GM12878 (cell line): ENCODE measurements around the gene EXOC1L. TPM values are rescaled to one million over a fixed set of nuclear protein-coding genes. Genes with fewer than 3 reads are reported as not detected.

ENCODE experiments used
- ATAC-seq: fragments of 200-7000 bp; cut with Tn5 transposase; 3 replicates; pipeline ENCODE4 v1.9.1; 2020; ENCODE audit warnings: mild to moderate bottlenecking, moderate library complexity
- BruUV-seq: library from RNA; stranded (reverse); fragments of 400-500 nt; replicated peaks from 2 replicates; lab custom pipeline; 2021; lab: Mats Ljungman, UMichigan
- CTCF ChIA-PET: fragments of 300-600 bp; sonication (Branson Sonifier 250); formaldehyde crosslinking; extraction: SDS; loops from one replicate; lab custom pipeline; 2021; ENCODE audit warnings: inconsistent platforms; lab: Yijun Ruan, JAX
- POLR2A ChIA-PET: fragments of 350-600 bp; formaldehyde crosslinking; extraction: SDS; loops from one replicate; lab custom pipeline; 2021; ENCODE audit warnings: inconsistent platforms; lab: Charles Lee
- RAD21 ChIA-PET: fragments of 300-600 bp; sonication (Branson Sonifier 250); formaldehyde crosslinking; loops from one replicate; lab custom pipeline; 2023; ENCODE audit warnings: antibody characterized with exemption; ENCODE audit not compliant: unreplicated experiment; lab: Charles Lee
- SMC1A ChIA-PET: fragments of 300-600 bp; sonication (Branson Sonifier 250); formaldehyde crosslinking; loops from one replicate; lab custom pipeline; 2023; ENCODE audit not compliant: unreplicated experiment, uncharacterized antibody; lab: Charles Lee
- DNase-seq: peaks from one replicate; pipeline ENCODE4 v3.0.0-alpha.2; 2011; ENCODE audit warnings: low read depth, low spot score
- FAIRE-seq: peaks from 3 replicates; lab custom pipeline; 2011; peaks lifted over from hg19 to GRCh38; lab: Jason Lieb, UNC
- H2AFZ ChIP-seq: 2 replicates; pipeline ENCODE4 v1.6.0; 2011; ENCODE audit warnings: low read depth, low read length, control low read depth; ENCODE audit not compliant: control insufficient read depth
- H3K27ac ChIP-seq: 2 replicates; pipeline ENCODE4 v1.5.1; 2011; ENCODE audit warnings: control low read depth; ENCODE audit not compliant: control insufficient read depth, insufficient read depth
- H3K27me3 ChIP-seq, 2 experiments: replicated peaks in 1 of 2; 2 replicates each; pipeline versions ENCODE4 v1.6.0 to v1.6.1; 2011; ENCODE audit warnings: low read length in 1 of 2; ENCODE audit not compliant: control insufficient read depth in 2 of 2, insufficient read depth in 2 of 2
- H3K36me3 ChIP-seq, 2 experiments: 2 replicates each; pipeline ENCODE4 v1.5.1; 2011; ENCODE audit warnings: low read length in 1 of 2; ENCODE audit not compliant: control insufficient read depth in 2 of 2, insufficient read depth in 2 of 2
- H3K4me1 ChIP-seq: 2 replicates; pipeline ENCODE4 v1.6.1; 2011; ENCODE audit warnings: mild to moderate bottlenecking, low read length, moderate library complexity, mixed read lengths; ENCODE audit not compliant: control insufficient read depth, insufficient read depth
- H3K4me2 ChIP-seq: 2 replicates; pipeline ENCODE4 v1.6.0; 2011; ENCODE audit warnings: control low read depth; ENCODE audit not compliant: control insufficient read depth, insufficient read depth
- H3K4me3 ChIP-seq: fragments of 200-600 bp; sonication (generic); 2 replicates; pipeline ENCODE4 v1.5.1; 2016
- H3K79me2 ChIP-seq: 2 replicates; pipeline ENCODE4 v1.6.0; 2011; ENCODE audit warnings: low read length; ENCODE audit not compliant: control insufficient read depth, insufficient read depth
- H3K9ac ChIP-seq: 2 replicates; pipeline ENCODE4 v1.8.0; 2011; ENCODE audit warnings: low read length, control low read depth, mixed read lengths; ENCODE audit not compliant: control insufficient read depth, insufficient read depth
- H3K9me3 ChIP-seq: replicated peaks from 3 replicates; pipeline ENCODE4 v1.5.1; 2011; ENCODE audit warnings: mild to moderate bottlenecking, low read length; ENCODE audit not compliant: control insufficient read depth, insufficient read depth
- H4K20me1 ChIP-seq: 2 replicates; pipeline ENCODE4 v1.6.0; 2011; ENCODE audit not compliant: control insufficient read depth, insufficient read depth
- ETV6 ChIP-seq, 2 experiments: fragments of 450-650 bp in 1 of 2; IDR thresholded peaks in 1 of 2; conservative IDR thresholded peaks in 1 of 2; 2 replicates each; pipeline ENCODE4 v1.6.1; 2014; ENCODE audit warnings: antibody characterized with exemption in 1 of 2, borderline replicate concordance in 1 of 2, low read depth in 1 of 2, mild to moderate bottlenecking in 1 of 2, moderate library complexity in 1 of 2
- NBN ChIP-seq: fragments of 450-650 bp; IDR thresholded peaks from 2 replicates; pipeline ENCODE4 v1.6.1; 2016
- RAD21 ChIP-seq: IDR thresholded peaks from 2 replicates; pipeline ENCODE4 v1.6.1; 2011; ENCODE audit warnings: mild to moderate bottlenecking, low read depth, low read length, moderate library complexity; ENCODE audit not compliant: insufficient read depth
- RB1 ChIP-seq: fragments of 450-650 bp; formaldehyde crosslinking; IDR thresholded peaks from 2 replicates; pipeline ENCODE4 v1.6.1; 2017; ENCODE audit warnings: mild to moderate bottlenecking, borderline replicate concordance
- SRF ChIP-seq, 2 experiments: IDR thresholded peaks; 2 replicates each; pipeline ENCODE4 v1.6.1; 2011; ENCODE audit warnings: low read depth in 2 of 2, low read length in 2 of 2, mild to moderate bottlenecking in 1 of 2, moderate library complexity in 1 of 2
- USF1 ChIP-seq: IDR thresholded peaks from 2 replicates; pipeline ENCODE4 v1.6.1; 2011; ENCODE audit warnings: borderline replicate concordance, low read depth, mild to moderate bottlenecking, moderate library complexity, mixed read lengths, low read length; ENCODE audit not compliant: insufficient read depth; ENCODE audit errors: extremely low read length
- YY1 ChIP-seq: IDR thresholded peaks from 2 replicates; pipeline ENCODE4 v1.6.1; 2011; ENCODE audit warnings: low read depth, mild to moderate bottlenecking, low read length
- ZNF622 ChIP-seq: fragments of 450-650 bp; IDR thresholded peaks from 2 replicates; pipeline ENCODE4 v1.6.1; 2017; ENCODE audit warnings: mild to moderate bottlenecking, inconsistent platforms
- WGBS: methylation state at CpG from one replicate; pipeline ENCODE4 v1.1.6; 2016; ENCODE audit warnings: low lambda C conversion rate; ENCODE audit not compliant: insufficient replicate concordance, insufficient coverage; ENCODE audit errors: missing lambda C conversion rate; 5-methylcytosine and 5-hydroxymethylcytosine counted together
- in situ Hi-C: fragments of 300-500 bp; cut with MboI; formaldehyde crosslinking; loops from 9 replicates; pipeline ENCODE4 v1.14.3; 2018; ENCODE audit warnings: mixed read lengths
- intact Hi-C: fragments of 100-400 bp; cut with micrococcal nuclease; formaldehyde crosslinking; loops from one replicate; pipeline ENCODE4 v1.14.2; 2022; ENCODE audit not compliant: unreplicated experiment
- polyA plus RNA-seq, 11 experiments: library from polyadenylated mRNA; depleted of rRNA in 4 of 11; unstranded in 6 of 11; stranded (reverse) in 5 of 11; fragments of >200 nt; fragmentation: Nextera tagmentation in 4 of 11; fragmentation: Illumina TruSeq in 1 of 11; extraction: Ambion mirVana in 4 of 11; extraction: Trizol in 1 of 11; gene quantifications; 1 replicate in 1 of 11; 2 replicates in 10 of 11; pipeline versions ENCODE4 v1.2.1 to v1.2.3, GENCODE V29; 2011 to 2016; ENCODE audit warnings: inconsistent platforms in 2 of 11, missing spikeins in 2 of 11, low read depth in 1 of 11
- total RNA-seq, 4 experiments: library from RNA; depleted of rRNA in 3 of 4; stranded (reverse); fragments of >200 nt in 3 of 4; fragmentation: Illumina TruSeq in 1 of 4; extraction: Trizol in 1 of 4; gene quantifications; 2 replicates each; pipeline versions ENCODE4 v1.2.1 to v1.2.3, GENCODE V29; 2013 to 2021

The EXOC1L gene
- total and polyA plus RNA-seq, 10 of the 15 experiments (the other 5 are each of a cell fraction or from before 2014, with no cell fraction given) = not detected

- ChIA-PET SMC1A (interaction anchor here (0.9 to 1.1 kb wide), 2 partner anchors 22 to 519 kb away, joined by 3 to 4 read pairs; partner anchors contain the start of gene SRD5A3), RAD21 (no interaction called here), POLR2A (no interaction called here), CTCF (interaction anchor here (0.6 to 4.4 kb wide), 6 partner anchors 10 to 519 kb away, joined by 3 to 27 read pairs (median 8); partner anchors contain the start of genes CEP135, EXOC1 and SRD5A3)
- 96% methylated on average over 1 of the region's 1 CpG for WGBS
- no peak overlapping the region for H3K4me3 ChIP-seq
- intact Hi-C loops (loop anchor here (5.0 kb wide), 1 partner anchor 517 kb away; the partner anchor contains the start of gene SRD5A3), in situ Hi-C loops (loop anchor here (25.0 kb wide), 1 partner anchor 452 kb away; no protein-coding TSS in a partner anchor)
- no peak overlapping the region for H3K9ac ChIP-seq
- ATAC-seq = no peak
- no peak overlapping the region for H3K4me2 ChIP-seq
- H3K79me2 ChIP-seq = no peaks in the 10 kb centered on the region
- TF ChIP-seq RB1 (no peak), ZNF622 (no peak), YY1 (no peak), USF1 (no peak), RAD21 (no peak), NBN (no peak), SRF (IDR thresholded peaks at IDR 0.05; ENCODE audit: low read depth in 2 of 2, low read length in 2 of 2) (no peak), ETV6 (conservative IDR thresholded peaks at IDR 0.05 in 1 of 2, IDR thresholded peaks at IDR 0.05 in 1 of 2; ENCODE audit: borderline replicate concordance in 1 of 2, low read depth in 1 of 2) (no peak)
- no peak overlapping the region for H2AFZ ChIP-seq
- no peaks in the 10 kb centered on the region for H4K20me1 ChIP-seq
- H3K27ac ChIP-seq = no peak overlapping the region
- no peak for FAIRE-seq
- no peaks in the 10 kb centered on the region for H3K9me3 ChIP-seq
- H3K4me1 ChIP-seq = peaks cover 7% of the 10 kb centered on the region; the same call in 1 of the 2 replicates
- H3K27me3 ChIP-seq = no peaks in the 10 kb centered on the region
- BruUV-seq = no TSS peak
- peaks cover 0 to under 1% of the 10 kb centered on the region in 2 experiments; a peak in 1 of 4 replicates for H3K36me3 ChIP-seq
- DNase-seq = no peak
These were observed 45.1 kb downstream of the EXOC1L start for GRCh38 chr4:55864577-55865223.
